GM12801 (cell line): ENCODE measurements around the gene CSTF2T.

ENCODE experiments used
- CTCF ChIP-seq: IDR thresholded peaks from one replicate; pipeline ENCODE4 v1.5.1; 2011; ENCODE audit warnings: control low read depth; ENCODE audit not compliant: insufficient read length; ENCODE audit errors: extremely low read depth

Gene CSTF2T

GRCh38 chr10:51683031-51683691, 16.2 kb downstream of the CSTF2T start:
- TF ChIP-seq CTCF: no peak

GRCh38 chr10:51679841-51680240, 19.6 kb downstream of the CSTF2T start:
- TF ChIP-seq CTCF: no peak

DNA sequence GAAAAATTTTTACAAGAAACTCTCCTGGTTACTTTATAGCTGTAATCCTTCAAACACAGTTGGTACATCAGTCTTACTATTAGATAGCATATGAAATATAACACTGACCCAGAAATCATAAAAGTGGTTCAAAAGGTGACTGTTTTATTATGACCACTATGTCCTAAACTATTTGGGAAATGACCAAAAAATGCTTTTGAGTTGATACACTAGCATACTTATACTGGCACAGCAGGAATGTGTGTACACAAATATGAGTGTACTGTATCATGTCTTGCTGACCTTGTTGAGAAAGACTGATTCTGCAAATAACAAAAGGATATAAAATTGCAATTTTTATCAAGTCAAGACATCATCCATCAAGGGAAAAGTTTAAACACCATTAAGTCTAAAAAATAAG, 24.3 kb downstream of the CSTF2T start:
- TF ChIP-seq CTCF: no peak

GRCh38 chr10:51672039-51672535, 27.3 kb downstream of the CSTF2T start:
- no peak for TF ChIP-seq CTCF

GRCh38 chr10:51669041-51669440, 30.4 kb downstream of the CSTF2T start:
- TF ChIP-seq CTCF: no peak

GRCh38 chr10:51668336-51668689, 31.1 kb downstream of the CSTF2T start:
- no peak for TF ChIP-seq CTCF

GRCh38 chr10:51667678-51668335, 31.6 kb downstream of the CSTF2T start:
- no peak for TF ChIP-seq CTCF
